Astrocyte (in vitro differentiated cells and primary cell): ENCODE results near the gene LRWD1.

Experiments
- EZH2 ChIP-seq: IDR thresholded peaks from 2 replicates; pipeline ENCODE4 v1.6.1; 2012; ENCODE audit warnings: mild to moderate bottlenecking, low read length, inconsistent platforms; ENCODE audit not compliant: insufficient read depth
- TF ChIP-seq, protein P1 (sequence below): IDR thresholded peaks from 2 replicates; pipeline ENCODE4 v1.5.1; 2011; ENCODE audit warnings: low read depth, mild to moderate bottlenecking, inconsistent platforms, low read length, moderate library complexity; ENCODE audit not compliant: insufficient read depth

DNA sequence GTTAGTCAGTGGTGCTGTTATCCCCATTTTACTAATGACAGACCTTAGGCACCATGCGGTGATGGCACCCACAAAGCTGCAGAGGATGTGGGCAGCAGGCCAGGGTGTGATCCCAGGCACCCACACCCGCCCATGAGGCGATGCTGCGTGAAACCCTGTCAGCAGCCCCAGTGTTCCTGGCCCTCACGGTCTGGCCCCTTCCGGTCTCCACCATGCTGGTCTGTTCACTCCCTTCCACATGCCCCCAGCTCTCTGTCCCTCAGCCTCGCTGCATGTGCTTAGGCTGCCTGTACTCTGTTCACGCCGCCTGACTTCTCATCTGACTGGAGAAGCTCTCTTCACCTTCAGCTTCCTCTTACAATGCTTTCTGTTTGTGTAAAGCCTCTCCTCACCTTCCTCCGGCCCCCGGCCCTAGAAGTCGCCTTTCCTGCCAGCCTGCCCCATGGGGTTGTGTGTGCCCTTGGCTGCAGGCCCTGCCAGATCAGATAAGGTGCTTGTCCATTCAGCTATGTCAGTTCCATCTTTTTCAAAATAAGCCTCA lies 49.0 kb upstream of the LRWD1 start:
- TF ChIP-seq, protein P1, sequence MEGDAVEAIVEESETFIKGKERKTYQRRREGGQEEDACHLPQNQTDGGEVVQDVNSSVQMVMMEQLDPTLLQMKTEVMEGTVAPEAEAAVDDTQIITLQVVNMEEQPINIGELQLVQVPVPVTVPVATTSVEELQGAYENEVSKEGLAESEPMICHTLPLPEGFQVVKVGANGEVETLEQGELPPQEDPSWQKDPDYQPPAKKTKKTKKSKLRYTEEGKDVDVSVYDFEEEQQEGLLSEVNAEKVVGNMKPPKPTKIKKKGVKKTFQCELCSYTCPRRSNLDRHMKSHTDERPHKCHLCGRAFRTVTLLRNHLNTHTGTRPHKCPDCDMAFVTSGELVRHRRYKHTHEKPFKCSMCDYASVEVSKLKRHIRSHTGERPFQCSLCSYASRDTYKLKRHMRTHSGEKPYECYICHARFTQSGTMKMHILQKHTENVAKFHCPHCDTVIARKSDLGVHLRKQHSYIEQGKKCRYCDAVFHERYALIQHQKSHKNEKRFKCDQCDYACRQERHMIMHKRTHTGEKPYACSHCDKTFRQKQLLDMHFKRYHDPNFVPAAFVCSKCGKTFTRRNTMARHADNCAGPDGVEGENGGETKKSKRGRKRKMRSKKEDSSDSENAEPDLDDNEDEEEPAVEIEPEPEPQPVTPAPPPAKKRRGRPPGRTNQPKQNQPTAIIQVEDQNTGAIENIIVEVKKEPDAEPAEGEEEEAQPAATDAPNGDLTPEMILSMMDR: no peak
- TF ChIP-seq EZH2: no peak
